Endothelial cell of umbilical vein (primary cell): ENCODE measurements around the gene RASGRP1. TPM values are rescaled to one million over a fixed set of nuclear protein-coding genes. Genes with fewer than 3 reads are reported as not detected.

Experiments
- BruUV-seq: library from RNA; stranded (reverse); fragments of 400-500 nt; replicated peaks from 2 replicates; lab custom pipeline; 2021; lab: Mats Ljungman, UMichigan
- CTCF ChIA-PET: fragments of 300-600, 350-600 bp; sonication (Branson Sonifier 250); formaldehyde crosslinking; loops from one replicate; lab custom pipeline; 2021; ENCODE audit warnings: antibody characterized with exemption, inconsistent platforms; lab: Charles Lee
- POLR2A ChIA-PET: fragments of 300-600, 350-600 bp; sonication (Branson Sonifier 250); formaldehyde crosslinking; loops from one replicate; lab custom pipeline; 2021; ENCODE audit warnings: antibody characterized with exemption, inconsistent platforms; lab: Charles Lee
- DNase-seq: peaks from one replicate; pipeline ENCODE4 v3.0.0-alpha.2; 2011; ENCODE audit warnings: low read depth, low spot score
- FAIRE-seq: peaks from 2 replicates; lab custom pipeline; 2011; peaks lifted over from hg19 to GRCh38; lab: Jason Lieb, UNC
- H2AFZ ChIP-seq: 2 replicates; pipeline ENCODE4 v1.6.0; 2012; ENCODE audit warnings: low read depth, low read length, control low read depth, inconsistent platforms
- H3K27ac ChIP-seq: 2 replicates; pipeline ENCODE4 v1.5.1; 2011; ENCODE audit warnings: low read depth, mild to moderate bottlenecking, control low read depth, low read length, moderate library complexity; ENCODE audit not compliant: insufficient read depth
- H3K27me3 ChIP-seq, 2 experiments: 2 replicates each; pipeline versions ENCODE4 v1.6.0 to v1.6.1; 2011; ENCODE audit warnings: low read length in 2 of 2, mixed read lengths in 1 of 2; ENCODE audit not compliant: control insufficient read depth in 2 of 2, insufficient read depth in 2 of 2
- H3K36me3 ChIP-seq, 2 experiments: 2 replicates in 1 of 2; 3 replicates in 1 of 2; pipeline ENCODE4 v1.5.1; 2011; ENCODE audit warnings: low read length in 2 of 2, mild to moderate bottlenecking in 1 of 2, moderate library complexity in 1 of 2; ENCODE audit not compliant: control insufficient read depth in 2 of 2, insufficient read depth in 2 of 2; ENCODE audit errors: extremely low read depth in 1 of 2
- H3K4me1 ChIP-seq: 3 replicates; pipeline ENCODE4 v1.5.1; 2011; ENCODE audit warnings: mild to moderate bottlenecking, low read length; ENCODE audit not compliant: control insufficient read depth, insufficient read depth; ENCODE audit errors: extremely low read depth
- H3K4me2 ChIP-seq: 2 replicates; pipeline ENCODE4 v1.6.1; 2011; ENCODE audit warnings: low read length, control low read depth, mixed read lengths; ENCODE audit not compliant: insufficient read depth
- H3K4me3 ChIP-seq, 3 experiments: fragments of 200-600 bp in 1 of 3; sonication (generic), shearing (Covaris generic) in 1 of 3; replicated peaks in 1 of 3; 2 replicates each; pipeline ENCODE4 v1.5.1; 2011 to 2016; ENCODE audit warnings: control low read depth in 3 of 3, low read length in 3 of 3, mild to moderate bottlenecking in 2 of 3, inconsistent platforms in 1 of 3, low read depth in 1 of 3, moderate library complexity in 1 of 3; ENCODE audit not compliant: insufficient read depth in 1 of 3
- H3K79me2 ChIP-seq: 2 replicates; pipeline ENCODE4 v1.6.0; 2012; ENCODE audit warnings: low read length, inconsistent platforms; ENCODE audit not compliant: control insufficient read depth, insufficient read depth
- H3K9ac ChIP-seq: replicated peaks from 2 replicates; pipeline ENCODE3; 2011; ENCODE audit warnings: low read length, control low read depth; ENCODE audit not compliant: insufficient read depth; ENCODE audit errors: extremely low read depth
- H3K9me1 ChIP-seq: replicated peaks from 3 replicates; pipeline ENCODE4 v1.6.0; 2011; ENCODE audit warnings: mild to moderate bottlenecking, low read length; ENCODE audit not compliant: control insufficient read depth, insufficient read depth; ENCODE audit errors: extremely low read depth
- H3K9me3 ChIP-seq: replicated peaks from 2 replicates; pipeline ENCODE4 v1.5.1; 2012; ENCODE audit warnings: low read length, inconsistent platforms; ENCODE audit not compliant: control insufficient read depth, insufficient read depth
- H4K20me1 ChIP-seq: replicated peaks from 2 replicates; pipeline ENCODE3; 2011; ENCODE audit warnings: mild to moderate bottlenecking, low read length; ENCODE audit not compliant: control insufficient read depth, insufficient read depth; ENCODE audit errors: extremely low read depth
- EZH2 ChIP-seq: IDR thresholded peaks from 2 replicates; pipeline ENCODE4 v1.6.1; 2012; ENCODE audit warnings: borderline replicate concordance, low read depth, mild to moderate bottlenecking, moderate library complexity, low read length, inconsistent platforms; ENCODE audit not compliant: severe bottlenecking
- FOS ChIP-seq: IDR thresholded peaks from 2 replicates; pipeline ENCODE4 v1.6.1; 2011; ENCODE audit warnings: mild to moderate bottlenecking, low read length, moderate library complexity, borderline replicate concordance; ENCODE audit not compliant: insufficient read depth
- GATA2 ChIP-seq: IDR thresholded peaks from 2 replicates; pipeline ENCODE4 v1.7.0; 2011; ENCODE audit warnings: low read depth, mild to moderate bottlenecking, moderate library complexity, mixed read lengths, low read length; ENCODE audit not compliant: insufficient read length, insufficient read depth
- JUN ChIP-seq: IDR thresholded peaks from 2 replicates; pipeline ENCODE4 v1.6.1; 2011; ENCODE audit warnings: borderline replicate concordance, low read depth; ENCODE audit not compliant: insufficient read length, insufficient read depth
- MYC ChIP-seq: IDR thresholded peaks from one replicate; pipeline ENCODE4 v1.6.1; 2011; ENCODE audit warnings: mild to moderate bottlenecking, low read depth, low read length
- POLR2A ChIP-seq: IDR thresholded peaks from 2 replicates; pipeline ENCODE4 v1.6.1; 2012; ENCODE audit warnings: low read depth, mild to moderate bottlenecking, control low read depth, low read length
- POLR2AphosphoS5 ChIP-seq: IDR thresholded peaks from 2 replicates; pipeline ENCODE4 v1.6.1; 2012; ENCODE audit warnings: low read depth, mild to moderate bottlenecking, control low read depth, low read length, moderate library complexity; ENCODE audit not compliant: insufficient read depth
- dilution Hi-C: fragments of 300-500 bp; cut with MboI; formaldehyde crosslinking; loops from one replicate; pipeline ENCODE4 v1.15.0; 2019; ENCODE audit warnings: low sequenced_read_pairs; ENCODE audit not compliant: extremely low pct_ligation_motif_present
- intact Hi-C: fragments of 100-400 bp; cut with micrococcal nuclease; formaldehyde crosslinking; loops from one replicate; pipeline ENCODE4 v1.10.0; 2022
- polyA plus RNA-seq, 4 experiments: library from polyadenylated mRNA; depleted of rRNA in 3 of 4; stranded (reverse) in 3 of 4; unstranded in 1 of 4; fragments of >200 nt; gene quantifications; 2 replicates each; pipeline versions ENCODE4 v1.2.1 to v1.2.3, GENCODE V29; 2011 to 2012; ENCODE audit warnings: missing spikeins in 1 of 4
- total RNA-seq: library from RNA; stranded (reverse); gene quantifications from 2 replicates; pipeline ENCODE4 v1.2.3, GENCODE V29; 2021
- TF ChIP-seq, protein P1 (sequence below), 2 donors: IDR thresholded peaks; 1 replicate in 1 of 2; 2 replicates in 1 of 2; pipeline ENCODE4 v1.5.1; 2011; ENCODE audit warnings: low read length in 2 of 2, mild to moderate bottlenecking in 2 of 2, moderate library complexity in 2 of 2, control low read depth in 1 of 2, inconsistent platforms in 1 of 2, low read depth in 1 of 2; ENCODE audit not compliant: insufficient read depth in 1 of 2; ENCODE audit errors: extremely low read depth in 1 of 2
- TF ChIP-seq, protein P2 (sequence below): IDR thresholded peaks from 2 replicates; pipeline ENCODE4 v1.6.1; 2011; ENCODE audit not compliant: insufficient read depth, insufficient read length

Gene RASGRP1
- total and polyA plus RNA-seq, 2 donors (not counting 3 experiments of a cell fraction or from before 2014, with no cell fraction given), result 0.15 to 0.38 TPM

DNA sequence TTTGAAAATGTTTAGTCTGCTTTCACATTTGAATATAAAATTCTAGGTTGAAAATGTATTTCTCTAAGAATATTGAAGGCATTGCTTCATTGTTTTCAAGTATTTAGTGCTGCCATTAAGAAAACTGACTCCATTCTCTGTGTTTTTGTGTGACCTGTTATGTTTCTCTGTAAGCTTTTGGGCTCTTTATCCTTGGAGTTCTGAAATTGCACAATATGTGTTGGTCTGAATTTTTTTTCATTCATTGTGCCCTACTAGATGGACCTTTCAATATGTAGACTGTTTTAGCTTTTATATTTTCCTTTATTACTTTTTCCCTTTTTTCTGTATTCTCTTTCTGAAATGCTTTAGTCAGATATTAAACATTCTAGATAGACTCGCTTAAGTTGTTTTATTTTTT, 88.5 kb downstream of the RASGRP1 start:
- dilution Hi-C loops (no loop called here), intact Hi-C loops (no loop called here)
- ChIA-PET CTCF (interaction anchor here (0.7 to 4.2 kb wide), 4 partner anchors 36 to 216 kb away, joined by 3 to 17 read pairs (median 14); partner anchors contain the start of gene RASGRP1), POLR2A (no interaction called here)
- Histone ChIP-seq H3K36me3 (peaks cover 2 to 13% of the 10 kb centered on the region in 2 experiments), H3K4me2 (no peak overlapping the region), H4K20me1 (no peaks in the 10 kb centered on the region), H3K4me3 (no peak overlapping the region), H3K4me1 (peaks cover 19% of the 10 kb centered on the region), H3K9me1 (no peaks in the 10 kb centered on the region), H3K27me3 (no peaks in the 10 kb centered on the region), H3K79me2 (peaks cover 5% of the 10 kb centered on the region), H3K9me3 (no peaks in the 10 kb centered on the region), H3K9ac (no peak overlapping the region), H2AFZ (no peak overlapping the region), H3K27ac (no peak overlapping the region)
- TF ChIP-seq GATA2, result no peak
- no peak for FAIRE-seq
- no peak for DNase-seq
- BruUV-seq, result no TSS peak

DNA sequence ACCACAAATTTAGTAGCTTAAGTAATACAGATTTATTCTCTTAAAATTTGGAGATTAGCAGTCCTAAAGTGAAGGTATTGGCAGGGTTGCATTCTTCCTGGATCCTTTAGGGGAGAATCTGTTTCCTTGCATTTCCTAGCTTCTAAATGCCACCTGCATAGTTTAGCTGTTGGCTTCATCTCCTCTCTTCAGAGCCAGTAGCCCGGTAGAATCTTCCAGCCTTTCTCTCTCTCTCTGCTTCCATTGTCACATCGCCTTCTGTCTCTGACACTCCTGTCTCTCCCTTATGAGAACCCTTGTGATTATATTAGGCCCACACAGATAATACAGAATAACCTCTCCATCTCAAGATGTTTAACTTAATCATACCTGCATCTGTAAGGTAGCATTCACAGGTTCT, 89.3 kb downstream of the RASGRP1 start:
- CTCF ChIA-PET, result interaction anchor here (1.0 to 2.2 kb wide), 14 partner anchors 11 to 224 kb away, joined by 3 to 37 read pairs (median 8); partner anchors contain the start of genes FAM98B and RASGRP1
- FAIRE-seq, result no peak
- no peak overlapping the region for H3K4me2 ChIP-seq
- peaks cover 15% of the 10 kb centered on the region for H3K4me1 ChIP-seq
- intact Hi-C loops (no loop called here), dilution Hi-C loops (no loop called here)
- H3K9ac ChIP-seq, result no peak overlapping the region
- POLR2A ChIA-PET, result no interaction called here
- no peak for DNase-seq
- H3K36me3 ChIP-seq, result peaks cover 2 to 13% of the 10 kb centered on the region in 2 experiments
- no peak overlapping the region for H3K4me3 ChIP-seq
- H3K9me1 ChIP-seq, result no peaks in the 10 kb centered on the region
- H3K27me3 ChIP-seq, result no peaks in the 10 kb centered on the region
- peaks cover 4% of the 10 kb centered on the region for H3K79me2 ChIP-seq
- no TSS peak for BruUV-seq
- no peaks in the 10 kb centered on the region for H3K9me3 ChIP-seq
- TF ChIP-seq POLR2AphosphoS5, result no peak
- TF ChIP-seq, protein P1, sequence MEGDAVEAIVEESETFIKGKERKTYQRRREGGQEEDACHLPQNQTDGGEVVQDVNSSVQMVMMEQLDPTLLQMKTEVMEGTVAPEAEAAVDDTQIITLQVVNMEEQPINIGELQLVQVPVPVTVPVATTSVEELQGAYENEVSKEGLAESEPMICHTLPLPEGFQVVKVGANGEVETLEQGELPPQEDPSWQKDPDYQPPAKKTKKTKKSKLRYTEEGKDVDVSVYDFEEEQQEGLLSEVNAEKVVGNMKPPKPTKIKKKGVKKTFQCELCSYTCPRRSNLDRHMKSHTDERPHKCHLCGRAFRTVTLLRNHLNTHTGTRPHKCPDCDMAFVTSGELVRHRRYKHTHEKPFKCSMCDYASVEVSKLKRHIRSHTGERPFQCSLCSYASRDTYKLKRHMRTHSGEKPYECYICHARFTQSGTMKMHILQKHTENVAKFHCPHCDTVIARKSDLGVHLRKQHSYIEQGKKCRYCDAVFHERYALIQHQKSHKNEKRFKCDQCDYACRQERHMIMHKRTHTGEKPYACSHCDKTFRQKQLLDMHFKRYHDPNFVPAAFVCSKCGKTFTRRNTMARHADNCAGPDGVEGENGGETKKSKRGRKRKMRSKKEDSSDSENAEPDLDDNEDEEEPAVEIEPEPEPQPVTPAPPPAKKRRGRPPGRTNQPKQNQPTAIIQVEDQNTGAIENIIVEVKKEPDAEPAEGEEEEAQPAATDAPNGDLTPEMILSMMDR (IDR thresholded peaks at IDR 0.05; ENCODE audit: extremely low read depth in 1 of 2, insufficient read depth in 1 of 2, low read depth in 1 of 2, low read length in 2 of 2), result no peak
- no peak for TF ChIP-seq POLR2A
- TF ChIP-seq EZH2, result no peak
- TF ChIP-seq JUN, result no peak
- TF ChIP-seq, protein P2, sequence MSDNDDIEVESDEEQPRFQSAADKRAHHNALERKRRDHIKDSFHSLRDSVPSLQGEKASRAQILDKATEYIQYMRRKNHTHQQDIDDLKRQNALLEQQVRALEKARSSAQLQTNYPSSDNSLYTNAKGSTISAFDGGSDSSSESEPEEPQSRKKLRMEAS, result no peak
- TF ChIP-seq MYC, result no peak
- no peak for TF ChIP-seq GATA2
- TF ChIP-seq FOS, result no peak
- no peak overlapping the region for H3K27ac ChIP-seq
- no peaks in the 10 kb centered on the region for H4K20me1 ChIP-seq
- H2AFZ ChIP-seq, result no peak overlapping the region
